ENCODE results near the gene PRKAR2B.
"Not testable (repeated sequence)": the region's sequence is repeated elsewhere in the genome, so short reads cannot be mapped to it uniquely, and the experiment has no call there.

PRKAR2B gene

GRCh38 chr7:107029061-107029763 lies 15.3 kb upstream of the PRKAR2B start:
- peak; percentile 81 for DNase-seq

- no peak for DNase-seq
Observed at GRCh38 chr7:107029764-107030286, 14.7 kb upstream of the PRKAR2B start.

GRCh38 chr7:107032050-107032449 lies 12.5 kb upstream of the PRKAR2B start:
- peak; percentile 56 for DNase-seq

GRCh38 chr7:107032720-107033438 lies 11.6 kb upstream of the PRKAR2B start:
- no peak for DNase-seq

GRCh38 chr7:107034553-107034952 lies 10.0 kb upstream of the PRKAR2B start:
- no peak for DNase-seq

GRCh38 chr7:107035446-107035845 lies 9.1 kb upstream of the PRKAR2B start:
- DNase-seq = peak; percentile 71

- DNase-seq = no peak
Observed at GRCh38 chr7:107036535-107036934, 8.0 kb upstream of the PRKAR2B start.

GRCh38 chr7:107037717-107038603 lies 6.5 kb upstream of the PRKAR2B start:
- no peak for DNase-seq

GRCh38 chr7:107039199-107039900 lies 5.2 kb upstream of the PRKAR2B start:
- no peak for DNase-seq

GRCh38 chr7:107041097-107041496 lies 3.4 kb upstream of the PRKAR2B start:
- DNase-seq = no peak

GRCh38 chr7:107041764-107042163 lies 2.7 kb upstream of the PRKAR2B start:
- peak; percentile 57 for DNase-seq

GRCh38 chr7:107042326-107042910 lies 2.1 kb upstream of the PRKAR2B start:
- not testable (repeated sequence) for DNase-seq

- DNase-seq = no peak
Observed at GRCh38 chr7:107043491-107043890, 1.0 kb upstream of the PRKAR2B start.

- no peak for DNase-seq
Observed at GRCh38 chr7:107043921-107044346, 571 bp upstream of the PRKAR2B start.

- peak; percentile 38 for DNase-seq
Observed at GRCh38 chr7:107045195-107045960, 873 bp downstream of the PRKAR2B start.

- DNase-seq = peak; percentile 41
Observed at GRCh38 chr7:107045980-107046379, 1.5 kb downstream of the PRKAR2B start.

GRCh38 chr7:107046491-107047259 lies 2.2 kb downstream of the PRKAR2B start:
- no peak for DNase-seq

- DNase-seq = no peak
Observed at GRCh38 chr7:107047902-107048782, 3.6 kb downstream of the PRKAR2B start.

GRCh38 chr7:107048783-107049418 lies 4.4 kb downstream of the PRKAR2B start:
- DNase-seq = no peak
